OCI-LY7 (cell line): ENCODE data around the gene OR6K6. TPM values are rescaled to one million over a fixed set of nuclear protein-coding genes. Genes with fewer than 3 reads are reported as not detected.

Experiments used
- BruUV-seq: library from RNA; stranded (reverse); fragments of 400-500 nt; replicated peaks from 2 replicates; lab custom pipeline; 2021; lab: Mats Ljungman, UMichigan
- CTCF ChIA-PET: fragments of 300-600 bp; sonication (Branson Sonifier 250); formaldehyde crosslinking; loops from one replicate; lab custom pipeline; 2022; ENCODE audit warnings: antibody characterized with exemption; ENCODE audit not compliant: unreplicated experiment; lab: Charles Lee
- POLR2A ChIA-PET: fragments of 300-600 bp; sonication (Branson Sonifier 250); formaldehyde crosslinking; loops from one replicate; lab custom pipeline; 2022; ENCODE audit warnings: antibody characterized with exemption; lab: Charles Lee
- DNase-seq: peaks from one replicate; pipeline ENCODE4 v3.0.0-alpha.2; 2015; ENCODE audit warnings: low spot score
- H2AFZ ChIP-seq: fragments of 200-600 bp; sonication (generic), shearing (Covaris generic); 2 replicates; pipeline ENCODE4 v1.6.1; 2014; ENCODE audit warnings: mild to moderate bottlenecking, antibody characterized with exemption, low read length, moderate library complexity
- H3K27ac ChIP-seq: fragments of 200-600 bp; sonication (generic); 2 replicates; pipeline ENCODE4 v1.5.1; 2014; ENCODE audit warnings: mixed run types, low read depth, mild to moderate bottlenecking, moderate library complexity, low read length, inconsistent platforms; ENCODE audit not compliant: poor library complexity, severe bottlenecking
- H3K36me3 ChIP-seq: fragments of 200-600 bp; sonication (generic); 2 replicates; pipeline ENCODE4 v1.6.1; 2014; ENCODE audit warnings: mild to moderate bottlenecking, antibody characterized with exemption, low read length, moderate library complexity, mixed read lengths; ENCODE audit not compliant: insufficient read depth
- H3K4me1 ChIP-seq: fragments of 200-600 bp; sonication (generic); 2 replicates; pipeline ENCODE4 v1.5.1; 2014; ENCODE audit warnings: mild to moderate bottlenecking, low read length; ENCODE audit not compliant: insufficient read depth, poor library complexity, severe bottlenecking
- H3K4me2 ChIP-seq: fragments of 200-600 bp; sonication (generic); 2 replicates; pipeline ENCODE4 v1.6.1; 2014; ENCODE audit warnings: mild to moderate bottlenecking, low read length
- H3K4me3 ChIP-seq: fragments of 200-600 bp; sonication (generic); 2 replicates; pipeline ENCODE4 v1.5.1; 2014; ENCODE audit warnings: mild to moderate bottlenecking, low read depth, low read length; ENCODE audit not compliant: poor library complexity, severe bottlenecking
- H3K79me2 ChIP-seq: fragments of 200-600 bp; sonication (generic); 2 replicates; pipeline ENCODE4 v1.6.1; 2016; ENCODE audit warnings: low read depth, mild to moderate bottlenecking, low read length, moderate library complexity, mixed read lengths; ENCODE audit not compliant: insufficient read depth
- H3K9me2 ChIP-seq: fragments of 200-600 bp; sonication (generic); 2 replicates; pipeline ENCODE4 v1.6.1; 2016; ENCODE audit warnings: mild to moderate bottlenecking, low read length, mixed read lengths; ENCODE audit not compliant: insufficient read depth
- H3K9me3 ChIP-seq: fragments of 200-600 bp; sonication (generic); 2 replicates; pipeline ENCODE4 v1.6.1; 2014; ENCODE audit warnings: mild to moderate bottlenecking, mixed run types, low read length, mixed read lengths
- H4K20me1 ChIP-seq: fragments of 200-600 bp; sonication (generic); 2 replicates; pipeline ENCODE4 v1.6.1; 2014; ENCODE audit warnings: mild to moderate bottlenecking, antibody characterized with exemption, low read length, moderate library complexity, mixed read lengths; ENCODE audit not compliant: insufficient read depth
- EZH2phosphoT487 ChIP-seq: fragments of 200-600 bp; sonication (generic); IDR thresholded peaks from 2 replicates; pipeline ENCODE4 v1.6.1; 2018; ENCODE audit warnings: low read depth, borderline replicate concordance, mild to moderate bottlenecking, mixed run types, antibody characterized with exemption, low read length, moderate library complexity, mixed read lengths
- intact Hi-C: fragments of 100-400 bp; cut with micrococcal nuclease; formaldehyde crosslinking; loops from one replicate; pipeline ENCODE4 v1.10.0; 2022; ENCODE audit not compliant: unreplicated experiment
- total RNA-seq, 2 experiments: library from RNA; depleted of rRNA in 1 of 2; stranded (reverse); fragments of >200 nt in 1 of 2; shearing (Covaris generic) in 1 of 2; gene quantifications; 2 replicates each; pipeline ENCODE4 v1.2.3, GENCODE V29; 2014 to 2022
- TF ChIP-seq, protein P1 (sequence below): fragments of 200-600 bp; sonication (generic); conservative IDR thresholded peaks from 2 replicates; pipeline ENCODE4 v1.5.1; 2014; ENCODE audit warnings: mild to moderate bottlenecking, antibody characterized with exemption, low read length, moderate library complexity, mixed read lengths

Gene OR6K6
- total RNA-seq, 2 experiments from 2014 or later: not detected

DNA sequence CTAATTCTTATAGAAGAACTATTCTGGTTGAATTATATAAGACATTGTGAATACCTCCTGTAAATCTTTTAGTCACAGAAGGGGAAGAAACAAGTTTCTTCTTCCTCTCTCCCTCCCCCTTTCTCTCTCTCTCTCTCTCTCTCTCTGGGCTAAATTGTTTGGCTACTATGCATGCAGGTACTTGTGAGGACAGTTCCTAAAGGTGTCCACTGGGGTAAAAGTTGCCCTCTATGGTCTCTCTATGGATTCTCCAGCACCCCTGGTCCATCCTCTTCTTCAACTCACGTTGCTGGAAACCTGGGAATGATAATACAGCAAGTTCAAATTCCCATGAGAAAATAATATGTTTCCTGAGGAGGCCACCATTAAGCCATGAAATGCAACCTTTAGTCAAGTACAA lies 39.8 kb upstream of the OR6K6 start:
- TF ChIP-seq, protein P1, sequence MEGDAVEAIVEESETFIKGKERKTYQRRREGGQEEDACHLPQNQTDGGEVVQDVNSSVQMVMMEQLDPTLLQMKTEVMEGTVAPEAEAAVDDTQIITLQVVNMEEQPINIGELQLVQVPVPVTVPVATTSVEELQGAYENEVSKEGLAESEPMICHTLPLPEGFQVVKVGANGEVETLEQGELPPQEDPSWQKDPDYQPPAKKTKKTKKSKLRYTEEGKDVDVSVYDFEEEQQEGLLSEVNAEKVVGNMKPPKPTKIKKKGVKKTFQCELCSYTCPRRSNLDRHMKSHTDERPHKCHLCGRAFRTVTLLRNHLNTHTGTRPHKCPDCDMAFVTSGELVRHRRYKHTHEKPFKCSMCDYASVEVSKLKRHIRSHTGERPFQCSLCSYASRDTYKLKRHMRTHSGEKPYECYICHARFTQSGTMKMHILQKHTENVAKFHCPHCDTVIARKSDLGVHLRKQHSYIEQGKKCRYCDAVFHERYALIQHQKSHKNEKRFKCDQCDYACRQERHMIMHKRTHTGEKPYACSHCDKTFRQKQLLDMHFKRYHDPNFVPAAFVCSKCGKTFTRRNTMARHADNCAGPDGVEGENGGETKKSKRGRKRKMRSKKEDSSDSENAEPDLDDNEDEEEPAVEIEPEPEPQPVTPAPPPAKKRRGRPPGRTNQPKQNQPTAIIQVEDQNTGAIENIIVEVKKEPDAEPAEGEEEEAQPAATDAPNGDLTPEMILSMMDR: no peak
- TF ChIP-seq EZH2phosphoT487: no peak
- intact Hi-C loops: no loop called here

DNA sequence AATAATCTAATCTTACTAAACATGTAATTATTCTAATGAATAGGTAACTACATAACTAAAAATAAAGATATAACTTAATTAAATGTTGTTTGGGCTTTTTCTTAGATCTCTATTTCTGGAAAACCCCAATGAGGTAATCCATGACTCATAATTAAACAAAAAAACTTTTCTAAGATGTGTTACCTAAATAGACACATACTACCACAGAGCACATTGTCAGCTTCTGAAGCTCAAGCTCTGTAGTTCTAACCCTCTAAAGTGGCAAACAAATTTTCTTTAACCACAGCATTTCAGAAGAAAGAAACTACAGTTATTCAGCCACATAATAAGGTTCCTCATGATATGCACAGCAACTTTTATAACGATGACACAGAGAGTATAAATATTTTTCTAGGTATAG lies 38.2 kb upstream of the OR6K6 start:
- POLR2A ChIA-PET: no interaction called here
- no peak overlapping the region for H3K4me2 ChIP-seq
- no TSS peak for BruUV-seq

More for the DNA sequence above, 39.8 kb upstream of the OR6K6 start:
- Histone ChIP-seq H3K36me3 (no peaks in the 10 kb centered on the region), H3K4me3 (no peak overlapping the region), H3K9me3 (no peaks in the 10 kb centered on the region), H3K79me2 (no peaks in the 10 kb centered on the region), H2AFZ (no peak overlapping the region), H4K20me1 (no peaks in the 10 kb centered on the region), H3K27ac (no peak overlapping the region), H3K4me1 (no peaks in the 10 kb centered on the region), H3K4me2 (no peak overlapping the region), H3K9me2 (no peaks in the 10 kb centered on the region)
- no peak for DNase-seq
- ChIA-PET POLR2A (no interaction called here), CTCF (no interaction called here)
- no TSS peak for BruUV-seq

DNA sequence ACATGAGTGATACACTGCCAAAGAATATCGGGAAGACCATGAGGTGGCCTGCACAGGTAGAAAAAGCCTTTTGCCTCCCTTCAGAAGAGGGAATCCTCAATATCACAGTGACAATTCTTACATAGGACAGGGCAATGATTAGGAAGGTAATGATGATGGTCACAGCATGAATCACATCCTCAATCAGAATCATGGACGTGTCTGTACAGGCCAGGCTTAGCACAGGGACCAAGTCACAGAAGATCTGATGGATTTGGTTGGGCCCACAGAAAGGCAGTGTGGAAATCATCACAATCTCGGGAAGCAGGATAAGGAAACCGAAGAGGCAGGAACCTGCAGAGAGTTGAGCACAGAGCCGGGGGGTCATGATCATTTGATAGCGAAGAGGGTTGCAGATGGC lies 37.2 kb upstream of the OR6K6 start:
- H3K4me1 ChIP-seq: no peaks in the 10 kb centered on the region
- no peak overlapping the region for H3K4me3 ChIP-seq
- H3K79me2 ChIP-seq: no peaks in the 10 kb centered on the region
- no peak overlapping the region for H2AFZ ChIP-seq
- no peaks in the 10 kb centered on the region for H4K20me1 ChIP-seq
- intact Hi-C loops: no loop called here
- ChIA-PET CTCF (no interaction called here), POLR2A (interaction anchor here (1.0 kb wide), 1 partner anchor 13 kb away, joined by 6 read pairs; no protein-coding TSS in a partner anchor)
- no peak for DNase-seq
- no peaks in the 10 kb centered on the region for H3K9me3 ChIP-seq
- no peaks in the 10 kb centered on the region for H3K9me2 ChIP-seq
- no TSS peak for BruUV-seq
- H3K36me3 ChIP-seq: no peaks in the 10 kb centered on the region
- H3K4me2 ChIP-seq: no peak overlapping the region
- no peak for TF ChIP-seq EZH2phosphoT487
- TF ChIP-seq, protein P1: no peak
- H3K27ac ChIP-seq: no peak overlapping the region

More for the DNA sequence above, 38.2 kb upstream of the OR6K6 start:
- no peaks in the 10 kb centered on the region for H3K36me3 ChIP-seq
- no peaks in the 10 kb centered on the region for H4K20me1 ChIP-seq
- TF ChIP-seq EZH2phosphoT487: no peak
- H3K9me3 ChIP-seq: no peaks in the 10 kb centered on the region
- DNase-seq: no peak
- H3K27ac ChIP-seq: no peak overlapping the region
- CTCF ChIA-PET: no interaction called here
- no peak overlapping the region for H3K4me3 ChIP-seq
- no peaks in the 10 kb centered on the region for H3K79me2 ChIP-seq
- H3K4me1 ChIP-seq: no peaks in the 10 kb centered on the region
- intact Hi-C loops: no loop called here
- H3K9me2 ChIP-seq: no peaks in the 10 kb centered on the region
- H2AFZ ChIP-seq: no peak overlapping the region
